ENCODE data around the gene MAFF. TPM values are rescaled to one million over a fixed set of nuclear protein-coding genes. Genes with fewer than 3 reads are reported as not detected.

MAFF gene
- total and polyA plus RNA-seq, 9 of the 15 experiments (the other 6 are each of a cell fraction or from before 2014, with no cell fraction given): 0.51 to 8.0 (median 5.4) TPM

DNA sequence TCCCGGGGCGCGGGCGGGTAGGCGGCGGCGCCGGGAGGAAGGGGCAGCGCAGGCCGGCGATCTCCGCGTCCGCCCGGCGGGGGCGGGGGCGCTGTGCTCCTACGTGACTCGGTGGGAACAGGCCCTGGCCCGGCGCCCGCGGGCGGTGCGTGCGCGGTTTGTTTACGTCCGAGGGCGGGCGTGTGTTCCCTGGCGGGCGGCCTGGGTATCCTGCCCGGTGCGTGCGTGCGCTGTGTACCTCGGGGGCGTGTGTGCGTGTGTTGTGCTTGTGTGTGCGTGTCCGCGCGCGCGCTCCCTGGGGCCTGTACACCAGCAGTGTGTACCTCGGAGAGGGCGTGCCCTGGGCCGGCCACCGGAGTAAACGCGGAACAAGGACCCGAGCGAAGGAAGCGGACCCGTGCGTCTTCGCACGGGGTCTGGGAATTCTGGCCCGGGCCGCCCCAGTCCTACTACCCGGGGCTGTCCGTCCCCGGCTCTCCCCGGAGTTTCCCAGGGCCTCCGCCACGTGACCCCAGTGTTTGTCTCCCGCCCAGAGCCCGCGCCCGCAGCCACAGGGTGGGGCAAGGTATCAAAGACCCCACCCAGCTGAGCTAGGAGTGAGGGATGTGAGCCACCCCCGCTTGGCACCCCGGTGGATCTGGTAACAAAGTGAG, 769 bp downstream of the MAFF start:
- in situ Hi-C loops (cut with MboI) (no loop called here), intact Hi-C loops (cut with micrococcal nuclease) (loop anchor here (10.0 kb wide), 1 partner anchor 88 kb away; the partner anchor contains the start of gene BAIAP2L2)
- H3K9me3 ChIP-seq (replicated peaks; ENCODE audit: control insufficient read depth, insufficient read depth, low read depth, low read length): no peaks in the 10 kb centered on the region
- ATAC-seq (peak; percentile 80), FAIRE-seq (no peak), DNase-seq (ENCODE audit: extremely low read depth in 1 of 4, low spot score in 3 of 4) (peak in 3 of 4 experiments; percentile 68 to 83 (median 70))
- H3K79me2 ChIP-seq (ENCODE audit: control insufficient read depth, insufficient read depth, low read length): peaks cover 39% of the 10 kb centered on the region
- H3K4me2 ChIP-seq (ENCODE audit: insufficient read depth, low read length): peak overlapping the region; percentile 82
- WGBS (ENCODE audit: insufficient coverage, low coverage, missing lambda C conversion rate): 2% methylated on average over 27 of the region's 74 CpGs
- H2AFZ ChIP-seq (ENCODE audit: low read depth, low read length): peak overlapping the region; percentile 55
- peak overlapping the region; percentile 95 for H3K27ac ChIP-seq (ENCODE audit: extremely low read depth, low read depth, low read length)
- no TSS peak for BruUV-seq (replicated peaks)
- H3K9ac ChIP-seq (ENCODE audit: insufficient read depth in 1 of 2, low read depth in 2 of 2, low read length in 2 of 2): peak overlapping the region; percentile 87 to 94
- H3K36me3 ChIP-seq (ENCODE audit: control insufficient read depth, insufficient read depth, low read length): no peaks in the 10 kb centered on the region
- H3K9me1 ChIP-seq (ENCODE audit: control insufficient read depth, insufficient read depth, low read length): no peaks in the 10 kb centered on the region
- peaks cover 18% of the 10 kb centered on the region; the same call in 1 of the 2 replicates for H4K20me1 ChIP-seq (replicated peaks; ENCODE audit: control insufficient read depth, insufficient read depth, low read length)
- CTCF ChIA-PET (ENCODE audit: low intra/inter-chr PET ratio): no interaction called here
- peaks cover 4 to 22% of the 10 kb centered on the region in 2 experiments; a peak in 3 of 5 replicates for H3K4me1 ChIP-seq (replicated peaks in 1 of 2; ENCODE audit: control insufficient read depth in 2 of 2, insufficient read depth in 2 of 2, low read length in 2 of 2)
- no peaks in the 10 kb centered on the region for H3K27me3 ChIP-seq (ENCODE audit: control insufficient read depth in 2 of 2, insufficient read depth in 2 of 2, low read length in 2 of 2)
- peak overlapping the region; percentile 82 for H3K4me3 ChIP-seq
- POLR2A ChIA-PET: interaction anchor here (0.6 to 4.9 kb wide), 11 partner anchors 10 to 209 kb away, joined by 3 to 44 read pairs (median 3); partner anchors contain the start of gene PLA2G6
- TF ChIP-seq SMARCE1 (IDR thresholded peaks at IDR 0.05) (no peak), GATAD2A (IDR thresholded peaks at IDR 0.05) (no peak), DIDO1 (tag; IDR thresholded peaks at IDR 0.05; ENCODE audit: low read depth) (no peak), TBL1XR1 (IDR thresholded peaks at IDR 0.05; ENCODE audit: low read length in 2 of 2) (no peak), ZNF23 (CRISPR knock-in tag; IDR thresholded peaks at IDR 0.05) (no peak), ZNF3 (CRISPR knock-in tag; IDR thresholded peaks at IDR 0.05) (no peak), ZNF408 (CRISPR knock-in tag; IDR thresholded peaks at IDR 0.05; ENCODE audit: low read depth) (no peak), NFIX (CRISPR knock-in tag; IDR thresholded peaks at IDR 0.05; ENCODE audit: low read depth) (no peak), CXXC5 (CRISPR knock-in tag; IDR thresholded peaks at IDR 0.05) (peak; percentile 78), ZNF764 (CRISPR knock-in tag; IDR thresholded peaks at IDR 0.05; ENCODE audit: low read depth) (no peak), HDGF (IDR thresholded peaks at IDR 0.05) (no peak), SMC3 (conservative IDR thresholded peaks at IDR 0.05; ENCODE audit: insufficient read depth, low read depth, low read length) (no peak), LARP7 (IDR thresholded peaks at IDR 0.05) (no peak), SPI1 (IDR thresholded peaks at IDR 0.05; ENCODE audit: borderline replicate concordance, low read depth, low read length) (no peak), SRSF3 (IDR thresholded peaks at IDR 0.05; ENCODE audit: insufficient read depth, low read length) (no peak), ZNF445 (CRISPR knock-in tag; IDR thresholded peaks at IDR 0.05; ENCODE audit: low read depth) (no peak), ZNF274 (IDR thresholded peaks at IDR 0.05; ENCODE audit: borderline replicate concordance, low read depth, low read length) (no peak), GABPB2 (CRISPR knock-in tag; conservative IDR thresholded peaks at IDR 0.05) (no peak)
- TF ChIP-seq, protein P1, sequence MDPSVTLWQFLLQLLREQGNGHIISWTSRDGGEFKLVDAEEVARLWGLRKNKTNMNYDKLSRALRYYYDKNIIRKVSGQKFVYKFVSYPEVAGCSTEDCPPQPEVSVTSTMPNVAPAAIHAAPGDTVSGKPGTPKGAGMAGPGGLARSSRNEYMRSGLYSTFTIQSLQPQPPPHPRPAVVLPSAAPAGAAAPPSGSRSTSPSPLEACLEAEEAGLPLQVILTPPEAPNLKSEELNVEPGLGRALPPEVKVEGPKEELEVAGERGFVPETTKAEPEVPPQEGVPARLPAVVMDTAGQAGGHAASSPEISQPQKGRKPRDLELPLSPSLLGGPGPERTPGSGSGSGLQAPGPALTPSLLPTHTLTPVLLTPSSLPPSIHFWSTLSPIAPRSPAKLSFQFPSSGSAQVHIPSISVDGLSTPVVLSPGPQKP (CRISPR knock-in tag; IDR thresholded peaks at IDR 0.05): no peak
- TF ChIP-seq, protein P2, sequence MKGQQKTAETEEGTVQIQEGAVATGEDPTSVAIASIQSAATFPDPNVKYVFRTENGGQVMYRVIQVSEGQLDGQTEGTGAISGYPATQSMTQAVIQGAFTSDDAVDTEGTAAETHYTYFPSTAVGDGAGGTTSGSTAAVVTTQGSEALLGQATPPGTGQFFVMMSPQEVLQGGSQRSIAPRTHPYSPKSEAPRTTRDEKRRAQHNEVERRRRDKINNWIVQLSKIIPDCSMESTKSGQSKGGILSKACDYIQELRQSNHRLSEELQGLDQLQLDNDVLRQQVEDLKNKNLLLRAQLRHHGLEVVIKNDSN (CRISPR knock-in tag; IDR thresholded peaks at IDR 0.05): peak; percentile 84
- TF ChIP-seq, protein P3, sequence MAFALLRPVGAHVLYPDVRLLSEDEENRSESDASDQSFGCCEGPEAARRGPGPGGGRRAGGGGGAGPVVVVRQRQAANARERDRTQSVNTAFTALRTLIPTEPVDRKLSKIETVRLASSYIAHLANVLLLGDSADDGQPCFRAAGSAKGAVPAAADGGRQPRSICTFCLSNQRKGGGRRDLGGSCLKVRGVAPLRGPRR (CRISPR knock-in tag; IDR thresholded peaks at IDR 0.05): no peak
- TF ChIP-seq, protein P4, sequence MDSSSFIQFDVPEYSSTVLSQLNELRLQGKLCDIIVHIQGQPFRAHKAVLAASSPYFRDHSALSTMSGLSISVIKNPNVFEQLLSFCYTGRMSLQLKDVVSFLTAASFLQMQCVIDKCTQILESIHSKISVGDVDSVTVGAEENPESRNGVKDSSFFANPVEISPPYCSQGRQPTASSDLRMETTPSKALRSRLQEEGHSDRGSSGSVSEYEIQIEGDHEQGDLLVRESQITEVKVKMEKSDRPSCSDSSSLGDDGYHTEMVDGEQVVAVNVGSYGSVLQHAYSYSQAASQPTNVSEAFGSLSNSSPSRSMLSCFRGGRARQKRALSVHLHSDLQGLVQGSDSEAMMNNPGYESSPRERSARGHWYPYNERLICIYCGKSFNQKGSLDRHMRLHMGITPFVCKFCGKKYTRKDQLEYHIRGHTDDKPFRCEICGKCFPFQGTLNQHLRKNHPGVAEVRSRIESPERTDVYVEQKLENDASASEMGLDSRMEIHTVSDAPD (CRISPR knock-in tag; IDR thresholded peaks at IDR 0.05): no peak
